Neutrophil (primary cell): ENCODE data around the gene FAM228A.
"Not testable (repeated sequence)": the region's sequence is repeated elsewhere in the genome, so short reads cannot be mapped to it uniquely, and the experiment has no call there.

Source experiments
- H3K27ac ChIP-seq: fragments of 200-600 bp; sonication (generic); 2 replicates; pipeline ENCODE4 v1.5.1; 2016; ENCODE audit warnings: mild to moderate bottlenecking, moderate library complexity
- H3K27me3 ChIP-seq: fragments of 200-600 bp; sonication (generic); 2 replicates; pipeline ENCODE4 v1.6.0; 2016; ENCODE audit warnings: mild to moderate bottlenecking
- H3K36me3 ChIP-seq: fragments of 200-600 bp; sonication (generic); 2 replicates; pipeline ENCODE4 v1.5.1; 2017
- H3K4me1 ChIP-seq, 2 experiments: fragments of 200-600 bp in 1 of 2; sonication (generic) in 1 of 2; 1 replicate in 1 of 2; 2 replicates in 1 of 2; pipeline versions ENCODE4 v1.5.1 to v1.6.1; 2013 to 2016; ENCODE audit warnings: low read depth in 1 of 2, low read length in 1 of 2, mild to moderate bottlenecking in 1 of 2, moderate library complexity in 1 of 2; ENCODE audit not compliant: control insufficient read depth in 1 of 2, insufficient read depth in 1 of 2
- H3K4me3 ChIP-seq, 2 experiments: fragments of 200-600 bp in 1 of 2; sonication (generic) in 1 of 2; 1 replicate in 1 of 2; 2 replicates in 1 of 2; pipeline ENCODE4 v1.5.1; 2013 to 2016; ENCODE audit warnings: low read depth in 1 of 2, low read length in 1 of 2, mild to moderate bottlenecking in 1 of 2, moderate library complexity in 1 of 2
- H3K9me3 ChIP-seq: fragments of 200-600 bp; sonication (generic); 2 replicates; pipeline ENCODE4 v1.5.1; 2016
- CTCF ChIP-seq: fragments of 200-600 bp; sonication (generic); IDR thresholded peaks from 2 replicates; pipeline ENCODE4 v1.5.1; 2016; ENCODE audit warnings: antibody characterized with exemption

FAM228A gene

GRCh38 chr2:24174851-24175277, at the start of gene FAM228A:
Gene FAM228A (plus strand): TSS chr2:24175053. CDS start chr2:24175481, 428 bp downstream.
- Histone ChIP-seq H3K27ac (no peak within 1 kb of the TSS), H3K4me1 (no peaks in the 10 kb centered on the region), H3K4me3 (no peak within 1 kb of the TSS), H3K27me3 (peaks cover 20% of the 10 kb centered on the region), H3K36me3 (no peaks in the 10 kb centered on the region), H3K9me3 (no peaks in the 10 kb centered on the region)
- TF ChIP-seq CTCF = no peak

- no peak for TF ChIP-seq CTCF
These were observed 48.9 kb upstream of the FAM228A start for GRCh38 chr2:24125956-24126355.

GRCh38 chr2:24132543-24132942, 42.3 kb upstream of the FAM228A start:
- Histone ChIP-seq H3K9me3 (no peaks in the 10 kb centered on the region), H3K4me3 (no peak overlapping the region), H3K27ac (no peak overlapping the region), H3K4me1 (no peaks in the 10 kb centered on the region), H3K36me3 (peaks cover 3% of the 10 kb centered on the region), H3K27me3 (no peaks in the 10 kb centered on the region)
- no peak for TF ChIP-seq CTCF

More at GRCh38 chr2:24125956-24126355, 48.9 kb upstream of the FAM228A start:
- no peaks in the 10 kb centered on the region for H3K9me3 ChIP-seq
- H3K36me3 ChIP-seq = no peaks in the 10 kb centered on the region
- H3K27ac ChIP-seq = no peak overlapping the region
- H3K27me3 ChIP-seq = peaks cover 4% of the 10 kb centered on the region
- H3K4me3 ChIP-seq = no peak overlapping the region
- H3K4me1 ChIP-seq = peaks cover 12 to 13% of the 10 kb centered on the region in 2 experiments

GRCh38 chr2:24140305-24140704, 34.5 kb upstream of the FAM228A start:
- H3K27ac ChIP-seq, H3K27me3 ChIP-seq, H3K4me1 ChIP-seq, H3K9me3 ChIP-seq, H3K4me3 ChIP-seq: not testable (repeated sequence)
- H3K36me3 ChIP-seq = peaks cover 14% of the 10 kb centered on the region

- Histone ChIP-seq H3K36me3 (peaks cover 12% of the 10 kb centered on the region), H3K9me3 (peaks cover 3% of the 10 kb centered on the region), H3K27me3 (no peaks in the 10 kb centered on the region), H3K4me3 (no peak overlapping the region), H3K27ac (no peak overlapping the region), H3K4me1 (no peaks in the 10 kb centered on the region)
- TF ChIP-seq CTCF = no peak
These were observed 27.5 kb upstream of the FAM228A start for GRCh38 chr2:24147364-24147763.

GRCh38 chr2:24152413-24153197, 22.2 kb upstream of the FAM228A start:
- Histone ChIP-seq H3K4me1 (no peaks in the 10 kb centered on the region), H3K36me3 (peaks cover 6% of the 10 kb centered on the region), H3K27ac (no peak overlapping the region), H3K27me3 (no peaks in the 10 kb centered on the region), H3K4me3 (no peak overlapping the region), H3K9me3 (no peaks in the 10 kb centered on the region)
- TF ChIP-seq CTCF = no peak
